ENCODE measurements around the gene FRMD3. TPM values are rescaled to one million over a fixed set of nuclear protein-coding genes. Genes with fewer than 3 reads are reported as not detected.
A peak's percentile ranks its signal among the peaks of the same experiment; 100 is the strongest.
"Not testable (repeated sequence)": the region's sequence is repeated elsewhere in the genome, so short reads cannot be mapped to it uniquely, and the experiment has no call there.

The FRMD3 gene
- polyA plus RNA-seq, 1 donor from 2014 or later: 13.0 TPM

DNA sequence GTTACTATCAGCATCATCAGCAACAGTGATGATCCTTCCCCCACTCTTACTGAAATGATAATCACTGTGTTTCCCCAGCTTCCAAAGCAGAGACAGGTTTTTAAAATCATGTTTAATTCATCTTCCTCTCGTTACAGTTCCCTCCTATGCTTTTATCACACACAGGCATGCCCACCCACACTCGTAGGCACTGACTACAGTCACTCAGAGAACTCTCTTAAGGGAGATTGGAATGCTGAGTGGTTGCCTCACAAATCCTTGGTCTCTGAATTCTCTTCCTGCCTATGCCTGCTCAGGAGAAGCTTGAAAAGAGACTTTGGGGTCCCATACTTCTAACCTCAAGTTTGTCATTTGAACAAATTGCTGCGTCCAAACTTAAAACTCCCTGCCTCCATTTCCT lies 179.2 kb downstream of the FRMD3 start:
- Histone ChIP-seq H3K27ac (ENCODE audit: low read length) (peak overlapping the region; percentile 32), H3K9me2 (ENCODE audit: insufficient read depth, low read length) (no peaks in the 10 kb centered on the region), H3K9ac (ENCODE audit: low read length) (no peak overlapping the region), H2AFZ (ENCODE audit: low read depth, low read length) (no peak overlapping the region), H4K20me1 (ENCODE audit: insufficient read depth) (no peaks in the 10 kb centered on the region), H3K4me2 (ENCODE audit: low read length) (no peak overlapping the region), H3K36me3 (ENCODE audit: insufficient read depth, low read length) (no peaks in the 10 kb centered on the region), H3K4me3 (ENCODE audit: low read length) (peak overlapping the region; percentile 49), H3F3A (ENCODE audit: insufficient read depth, low read length, poor library complexity, severe bottlenecking) (no peaks in the 10 kb centered on the region), H3K9me3 (ENCODE audit: low read length) (no peaks in the 10 kb centered on the region), H3K27me3 (ENCODE audit: insufficient read depth, low read depth, low read length) (no peaks in the 10 kb centered on the region), H3K79me2 (replicated peaks; ENCODE audit: insufficient read depth, low read length) (no peaks in the 10 kb centered on the region)
- TF ChIP-seq POLR2AphosphoS5 (IDR thresholded peaks at IDR 0.05) (peak; percentile 25), EP300 (conservative IDR thresholded peaks at IDR 0.05; ENCODE audit: poor library complexity, severe bottlenecking) (no peak)

DNA sequence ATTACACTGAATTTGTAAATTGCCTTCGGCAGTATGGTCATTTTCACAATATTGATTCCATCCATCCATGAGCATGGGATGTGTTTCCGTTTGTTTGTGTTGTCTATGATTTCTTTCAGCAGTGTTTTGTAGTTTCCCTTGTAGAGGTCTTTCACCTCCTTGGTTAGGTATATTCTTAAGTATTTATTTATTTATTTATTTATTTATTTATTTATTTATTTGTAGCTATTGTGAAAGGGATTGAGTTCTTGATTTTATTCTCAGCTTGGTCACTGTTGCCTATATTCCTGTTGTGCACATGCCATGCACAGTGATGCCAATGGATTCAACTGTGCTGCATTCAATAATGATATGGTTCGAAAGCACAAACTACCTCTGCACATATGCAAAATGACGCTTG lies 179.7 kb downstream of the FRMD3 start:
- not testable (repeated sequence) for H3K9me2 ChIP-seq (ENCODE audit: insufficient read depth, low read length); H3K79me2 ChIP-seq (replicated peaks; ENCODE audit: insufficient read depth, low read length); H4K20me1 ChIP-seq (ENCODE audit: insufficient read depth); H3K27me3 ChIP-seq (ENCODE audit: insufficient read depth, low read depth, low read length); H3F3A ChIP-seq (ENCODE audit: insufficient read depth, low read length, poor library complexity, severe bottlenecking); H2AFZ ChIP-seq (ENCODE audit: low read depth, low read length); H3K9ac ChIP-seq (ENCODE audit: low read length); H3K4me2 ChIP-seq (ENCODE audit: low read length); H3K36me3 ChIP-seq (ENCODE audit: insufficient read depth, low read length); H3K9me3 ChIP-seq (ENCODE audit: low read length)
- Histone ChIP-seq H3K4me3 (ENCODE audit: low read length) (peak overlapping the region; percentile 49), H3K27ac (ENCODE audit: low read length) (peak overlapping the region; percentile 32)

DNA sequence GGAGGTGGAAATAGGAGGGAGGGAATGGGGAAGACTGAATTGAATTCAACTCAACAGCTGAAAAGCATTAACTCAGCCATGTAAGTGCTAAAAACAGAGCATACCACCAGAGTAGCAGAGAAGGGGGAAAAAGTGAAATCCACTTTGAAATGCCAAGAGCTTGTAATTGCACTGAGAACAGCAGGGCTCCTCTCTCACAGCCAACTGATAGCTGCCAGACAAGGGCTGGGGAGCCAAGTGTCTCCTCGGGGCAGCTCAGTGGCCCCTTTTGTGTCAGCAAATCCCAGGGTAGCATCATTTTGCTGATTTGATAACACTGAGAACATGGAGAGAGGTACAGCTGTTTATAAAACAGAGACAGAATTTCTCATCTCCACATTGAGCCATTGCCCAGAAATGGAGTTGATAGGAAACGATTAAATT lies 182.5 kb downstream of the FRMD3 start:
- no peaks in the 10 kb centered on the region for H3K9me3 ChIP-seq (ENCODE audit: low read length)
- H3F3A ChIP-seq (ENCODE audit: insufficient read depth, low read length, poor library complexity, severe bottlenecking): no peaks in the 10 kb centered on the region
- no peak overlapping the region for H2AFZ ChIP-seq (ENCODE audit: low read depth, low read length)
- H4K20me1 ChIP-seq (ENCODE audit: insufficient read depth): no peaks in the 10 kb centered on the region
- H3K4me3 ChIP-seq (ENCODE audit: low read length): no peak overlapping the region
- TF ChIP-seq, protein P1, sequence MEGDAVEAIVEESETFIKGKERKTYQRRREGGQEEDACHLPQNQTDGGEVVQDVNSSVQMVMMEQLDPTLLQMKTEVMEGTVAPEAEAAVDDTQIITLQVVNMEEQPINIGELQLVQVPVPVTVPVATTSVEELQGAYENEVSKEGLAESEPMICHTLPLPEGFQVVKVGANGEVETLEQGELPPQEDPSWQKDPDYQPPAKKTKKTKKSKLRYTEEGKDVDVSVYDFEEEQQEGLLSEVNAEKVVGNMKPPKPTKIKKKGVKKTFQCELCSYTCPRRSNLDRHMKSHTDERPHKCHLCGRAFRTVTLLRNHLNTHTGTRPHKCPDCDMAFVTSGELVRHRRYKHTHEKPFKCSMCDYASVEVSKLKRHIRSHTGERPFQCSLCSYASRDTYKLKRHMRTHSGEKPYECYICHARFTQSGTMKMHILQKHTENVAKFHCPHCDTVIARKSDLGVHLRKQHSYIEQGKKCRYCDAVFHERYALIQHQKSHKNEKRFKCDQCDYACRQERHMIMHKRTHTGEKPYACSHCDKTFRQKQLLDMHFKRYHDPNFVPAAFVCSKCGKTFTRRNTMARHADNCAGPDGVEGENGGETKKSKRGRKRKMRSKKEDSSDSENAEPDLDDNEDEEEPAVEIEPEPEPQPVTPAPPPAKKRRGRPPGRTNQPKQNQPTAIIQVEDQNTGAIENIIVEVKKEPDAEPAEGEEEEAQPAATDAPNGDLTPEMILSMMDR (IDR thresholded peaks at IDR 0.05; ENCODE audit: poor library complexity, severe bottlenecking): no peak
- TF ChIP-seq SMC3 (conservative IDR thresholded peaks at IDR 0.05; ENCODE audit: poor library complexity) (no peak), RAD21 (conservative IDR thresholded peaks at IDR 0.05) (no peak), TAF1 (IDR thresholded peaks at IDR 0.05; ENCODE audit: low read depth) (no peak), POLR2AphosphoS5 (IDR thresholded peaks at IDR 0.05) (no peak), EZH2 (IDR thresholded peaks at IDR 0.05; ENCODE audit: borderline replicate concordance, insufficient read depth, low read length, poor library complexity, severe bottlenecking) (no peak), MXI1 (conservative IDR thresholded peaks at IDR 0.05; ENCODE audit: poor library complexity, severe bottlenecking) (no peak), EP300 (conservative IDR thresholded peaks at IDR 0.05; ENCODE audit: poor library complexity, severe bottlenecking) (no peak)
- TF ChIP-seq, protein P2, sequence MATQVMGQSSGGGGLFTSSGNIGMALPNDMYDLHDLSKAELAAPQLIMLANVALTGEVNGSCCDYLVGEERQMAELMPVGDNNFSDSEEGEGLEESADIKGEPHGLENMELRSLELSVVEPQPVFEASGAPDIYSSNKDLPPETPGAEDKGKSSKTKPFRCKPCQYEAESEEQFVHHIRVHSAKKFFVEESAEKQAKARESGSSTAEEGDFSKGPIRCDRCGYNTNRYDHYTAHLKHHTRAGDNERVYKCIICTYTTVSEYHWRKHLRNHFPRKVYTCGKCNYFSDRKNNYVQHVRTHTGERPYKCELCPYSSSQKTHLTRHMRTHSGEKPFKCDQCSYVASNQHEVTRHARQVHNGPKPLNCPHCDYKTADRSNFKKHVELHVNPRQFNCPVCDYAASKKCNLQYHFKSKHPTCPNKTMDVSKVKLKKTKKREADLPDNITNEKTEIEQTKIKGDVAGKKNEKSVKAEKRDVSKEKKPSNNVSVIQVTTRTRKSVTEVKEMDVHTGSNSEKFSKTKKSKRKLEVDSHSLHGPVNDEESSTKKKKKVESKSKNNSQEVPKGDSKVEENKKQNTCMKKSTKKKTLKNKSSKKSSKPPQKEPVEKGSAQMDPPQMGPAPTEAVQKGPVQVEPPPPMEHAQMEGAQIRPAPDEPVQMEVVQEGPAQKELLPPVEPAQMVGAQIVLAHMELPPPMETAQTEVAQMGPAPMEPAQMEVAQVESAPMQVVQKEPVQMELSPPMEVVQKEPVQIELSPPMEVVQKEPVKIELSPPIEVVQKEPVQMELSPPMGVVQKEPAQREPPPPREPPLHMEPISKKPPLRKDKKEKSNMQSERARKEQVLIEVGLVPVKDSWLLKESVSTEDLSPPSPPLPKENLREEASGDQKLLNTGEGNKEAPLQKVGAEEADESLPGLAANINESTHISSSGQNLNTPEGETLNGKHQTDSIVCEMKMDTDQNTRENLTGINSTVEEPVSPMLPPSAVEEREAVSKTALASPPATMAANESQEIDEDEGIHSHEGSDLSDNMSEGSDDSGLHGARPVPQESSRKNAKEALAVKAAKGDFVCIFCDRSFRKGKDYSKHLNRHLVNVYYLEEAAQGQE (IDR thresholded peaks at IDR 0.05; ENCODE audit: borderline replicate concordance): no peak
- no peaks in the 10 kb centered on the region for H3K36me3 ChIP-seq (ENCODE audit: insufficient read depth, low read length)
- H3K9ac ChIP-seq (ENCODE audit: low read length): no peak overlapping the region
- H3K9me2 ChIP-seq (ENCODE audit: insufficient read depth, low read length): no peaks in the 10 kb centered on the region
- no peaks in the 10 kb centered on the region for H3K27me3 ChIP-seq (ENCODE audit: insufficient read depth, low read depth, low read length)
- H3K4me2 ChIP-seq (ENCODE audit: low read length): no peak overlapping the region
- no peak overlapping the region for H3K27ac ChIP-seq (ENCODE audit: low read length)
- no peaks in the 10 kb centered on the region for H3K79me2 ChIP-seq (replicated peaks; ENCODE audit: insufficient read depth, low read length)

Data from neural cell (in vitro differentiated cells).